Activated naive CD4-positive, alpha-beta T cell treated with Interleukin-2 at 50 U/mL for 16 hours (primary cell): Measurements from ENCODE around the gene ZNF91.
A peak's percentile ranks its signal among the peaks of the same experiment; 100 is the strongest.
"Not testable (repeated sequence)": the region's sequence is repeated elsewhere in the genome, so short reads cannot be mapped to it uniquely, and the experiment has no call there.

Source experiments
- DNase-seq: peaks from one replicate; pipeline ENCODE4 v3.0.0-alpha.2; 2020

Gene ZNF91

DNA sequence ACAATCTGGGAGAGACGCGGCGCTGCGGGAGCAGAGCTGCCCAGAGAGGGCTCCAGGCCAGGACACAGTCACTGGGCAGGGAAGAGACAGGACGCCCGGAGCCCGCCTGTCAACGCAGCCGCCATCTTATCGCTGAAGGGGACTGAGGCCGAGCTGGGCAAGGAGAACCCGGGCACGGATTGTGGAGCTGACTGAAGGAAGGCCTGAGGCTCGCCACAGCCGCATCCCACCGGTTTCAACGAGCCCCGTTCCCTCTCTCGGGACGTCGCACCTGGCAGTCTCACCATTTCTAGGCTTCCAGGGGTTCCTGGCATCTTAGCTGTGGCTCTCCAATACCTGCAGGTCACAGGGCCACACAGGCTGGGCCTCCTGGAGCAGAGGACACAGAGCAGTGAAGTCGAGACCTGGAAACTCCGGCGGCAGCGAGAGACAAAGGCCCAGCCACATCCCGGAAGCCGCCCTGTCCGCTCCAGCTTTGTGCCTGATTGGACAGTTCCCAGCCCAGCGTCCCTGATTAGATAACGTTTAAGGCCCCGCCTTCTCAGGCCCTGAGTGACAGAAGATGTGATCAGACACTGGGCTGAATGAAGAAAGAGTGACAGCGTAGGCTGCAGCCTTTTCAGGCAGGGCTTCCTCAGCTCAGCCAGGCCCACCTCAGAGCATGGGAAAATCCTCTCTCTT lies at the start of gene ZNF91:
Gene ZNF91 (minus strand): TSS at position 431 of the 681 bp plus-strand sequence. CDS start 117 bp downstream, at position 314.
- peak; percentile 93 for DNase-seq

DNA sequence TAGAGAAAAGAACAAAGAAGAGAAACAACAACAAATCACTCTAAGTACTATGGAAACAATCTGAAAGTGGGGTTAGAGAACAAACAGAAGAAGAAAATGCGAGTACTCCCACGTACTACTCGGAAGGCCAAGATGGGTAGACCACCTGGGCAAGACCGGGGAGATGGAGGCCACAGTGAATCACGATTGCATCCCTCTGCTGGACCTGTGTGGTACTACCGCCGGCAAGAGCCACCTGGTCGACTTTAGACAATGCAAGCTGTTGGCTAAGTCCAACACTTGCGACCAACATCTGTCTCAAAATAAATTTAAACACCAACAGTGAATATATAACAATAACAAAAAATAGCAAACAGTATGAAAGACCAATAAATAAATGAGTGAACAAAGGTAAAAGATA lies 45.5 kb upstream of the ZNF91 start:
- no peak for DNase-seq

DNA sequence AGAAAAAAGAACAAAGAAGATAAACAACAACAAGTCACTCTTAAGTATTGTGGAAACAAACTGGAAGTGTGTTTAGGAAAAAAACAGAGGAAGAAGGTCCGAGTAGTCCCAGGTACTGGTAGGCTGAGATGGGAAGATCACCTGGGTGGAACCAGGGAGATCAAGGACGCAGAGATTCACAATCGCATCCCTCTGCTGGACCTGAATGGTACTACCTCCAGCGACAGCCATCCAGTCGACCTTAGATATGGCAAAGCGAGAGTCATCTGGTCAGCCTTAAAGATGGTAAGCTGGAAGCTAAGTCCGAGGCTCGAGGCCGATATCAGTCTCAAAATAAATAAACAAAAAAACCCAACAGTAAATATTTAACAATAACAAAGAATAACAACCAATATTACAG lies 44.9 kb upstream of the ZNF91 start:
- DNase-seq = no peak

DNA sequence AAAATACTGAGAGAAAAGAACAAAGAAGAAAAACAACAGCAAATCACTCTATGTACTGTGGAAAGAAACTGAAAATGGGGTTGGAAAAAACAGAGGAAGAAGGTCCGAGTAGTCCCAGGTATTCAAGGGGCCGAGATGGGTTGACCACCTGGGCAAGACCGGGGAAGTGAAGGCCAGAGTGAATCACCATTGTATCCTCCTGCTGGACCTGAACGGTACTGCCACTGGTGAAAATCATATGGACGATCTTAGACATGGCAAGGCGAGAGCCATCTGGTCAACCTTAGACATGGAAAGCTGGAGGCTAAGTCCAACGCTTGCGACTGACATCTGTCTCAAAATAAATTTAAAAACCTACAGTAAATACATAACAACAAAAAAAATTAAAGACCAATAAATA lies 44.4 kb upstream of the ZNF91 start:
- no peak for DNase-seq

DNA sequence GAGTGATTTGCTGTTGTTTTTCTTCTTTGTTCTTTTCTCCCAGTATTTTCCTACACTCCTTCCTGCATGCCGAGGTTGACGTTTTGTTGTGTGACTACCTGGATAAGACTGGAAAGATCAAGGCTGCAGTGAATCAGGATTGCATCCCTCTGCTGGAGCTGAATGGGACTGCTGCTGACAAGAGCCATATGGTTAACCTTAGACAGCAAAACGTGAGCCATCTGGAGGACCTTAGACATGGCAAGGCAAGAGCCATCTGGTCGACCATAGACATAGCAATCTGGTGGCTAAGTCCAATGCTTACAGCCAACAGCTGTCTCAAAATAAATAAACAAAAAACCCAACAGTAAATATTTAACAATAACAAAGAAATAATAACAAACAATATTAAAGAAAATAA lies 42.6 kb upstream of the ZNF91 start:
- no peak for DNase-seq

DNA sequence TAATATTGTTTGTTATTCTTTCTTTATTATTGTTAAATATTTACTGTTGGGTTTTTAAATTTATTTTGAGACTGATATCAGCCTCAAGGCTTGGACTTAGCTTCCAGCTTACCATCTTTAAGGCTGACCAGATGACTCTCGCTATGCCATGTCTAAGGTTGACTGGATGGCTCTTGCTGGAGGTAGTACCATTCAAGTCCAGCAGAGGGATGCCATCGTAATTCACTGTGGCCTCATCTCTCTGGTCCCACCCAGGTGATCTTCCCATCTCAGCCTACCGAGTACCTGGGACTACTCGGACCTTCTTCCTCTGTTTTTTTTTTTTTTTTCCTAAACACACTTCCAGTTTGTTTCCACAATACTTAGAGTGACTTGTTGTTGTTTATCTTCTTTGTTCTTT lies 41.7 kb upstream of the ZNF91 start:
- DNase-seq = no peak

DNA sequence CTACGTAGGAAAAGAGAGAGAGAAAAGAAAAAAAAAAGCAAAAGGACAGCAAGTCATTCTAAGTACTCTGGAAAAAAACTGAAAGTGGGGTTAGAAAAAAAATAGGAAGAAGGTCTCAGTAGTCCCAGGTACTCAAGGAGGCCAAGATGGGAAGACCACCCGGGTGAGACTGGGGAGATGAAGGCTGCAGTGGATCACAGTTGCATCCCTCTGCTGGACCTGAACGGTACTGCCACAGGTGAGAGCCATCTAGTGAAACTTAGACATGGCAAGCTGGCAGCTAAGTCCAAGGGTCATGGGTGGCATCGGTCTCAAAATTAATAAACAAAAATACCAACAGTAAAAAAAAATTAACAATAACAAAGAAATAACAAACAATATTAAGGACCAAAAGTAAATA lies 41.0 kb upstream of the ZNF91 start:
- DNase-seq = no peak

DNA sequence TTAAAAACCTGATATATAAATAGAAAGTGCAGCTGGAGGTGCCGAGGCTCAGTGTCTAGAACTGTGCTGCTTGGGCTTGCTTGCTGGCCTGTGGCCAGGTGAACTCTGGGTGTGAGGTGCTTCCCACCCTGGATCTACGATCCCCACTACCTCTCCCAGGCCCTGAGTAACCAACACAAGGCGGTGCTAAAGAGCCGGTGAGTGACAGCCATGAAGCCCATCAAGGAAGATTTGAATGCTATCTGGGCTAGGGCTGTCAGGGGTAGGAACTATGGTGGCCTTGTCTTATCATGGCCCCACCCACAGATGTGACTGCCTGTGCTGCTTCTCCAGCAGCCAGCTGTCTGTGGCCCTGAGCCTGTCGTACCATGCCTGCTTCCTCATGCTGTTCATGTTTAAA lies 25.6 kb upstream of the ZNF91 start:
- DNase-seq = no peak

DNA sequence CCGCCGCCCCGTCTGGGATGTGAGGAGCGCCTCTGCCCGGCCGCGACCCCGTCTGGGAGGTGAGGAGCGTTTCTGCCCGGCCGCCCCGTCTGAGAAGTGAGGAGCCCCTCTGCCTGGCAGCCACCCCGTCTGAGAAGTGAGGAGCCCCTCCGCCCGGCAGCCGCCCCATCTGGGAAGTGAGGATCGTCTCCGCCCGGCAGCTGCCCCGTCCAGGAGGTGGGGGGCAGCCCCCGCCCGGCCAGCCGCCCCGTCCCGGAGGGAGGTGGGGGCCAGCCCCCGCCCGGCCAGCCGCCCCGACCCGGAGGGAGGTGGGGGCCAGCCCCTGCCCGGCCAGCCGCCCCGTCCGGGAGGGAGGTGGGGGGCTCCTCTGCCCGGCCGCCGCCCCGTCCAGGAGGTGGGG lies 24.0 kb upstream of the ZNF91 start:
- DNase-seq = not testable (repeated sequence)

DNA sequence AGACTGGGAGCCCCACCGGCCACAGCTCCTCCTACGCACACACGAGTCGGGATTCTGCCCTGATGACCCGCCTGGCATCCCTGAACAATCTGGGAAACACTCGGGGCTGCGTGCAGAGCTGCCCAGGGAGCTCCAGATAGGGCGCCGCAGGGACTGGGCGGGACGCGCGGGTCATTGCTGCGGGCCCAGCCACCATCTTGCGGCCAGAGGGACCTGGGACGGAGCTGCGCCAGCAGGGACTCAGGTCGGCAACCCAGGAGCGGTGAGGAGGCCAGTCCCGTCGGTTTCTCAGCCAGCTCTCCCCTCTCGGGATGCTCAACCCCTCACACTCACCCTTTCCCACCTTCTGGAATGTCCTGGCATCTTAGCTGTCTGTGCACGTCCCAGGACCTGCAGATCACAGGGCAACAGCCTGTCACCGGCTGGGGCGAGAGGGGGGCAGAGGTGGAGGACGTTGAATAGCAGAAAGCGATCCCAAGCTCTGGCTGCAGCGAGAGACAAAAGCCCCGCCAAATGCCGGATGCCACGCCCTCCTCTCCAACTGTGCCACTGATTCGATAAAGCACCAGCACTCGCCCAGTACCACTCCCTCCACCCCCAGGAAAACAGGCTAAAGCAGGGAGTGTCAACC lies 20.4 kb upstream of the ZNF91 start:
- peak; percentile 7 for DNase-seq

DNA sequence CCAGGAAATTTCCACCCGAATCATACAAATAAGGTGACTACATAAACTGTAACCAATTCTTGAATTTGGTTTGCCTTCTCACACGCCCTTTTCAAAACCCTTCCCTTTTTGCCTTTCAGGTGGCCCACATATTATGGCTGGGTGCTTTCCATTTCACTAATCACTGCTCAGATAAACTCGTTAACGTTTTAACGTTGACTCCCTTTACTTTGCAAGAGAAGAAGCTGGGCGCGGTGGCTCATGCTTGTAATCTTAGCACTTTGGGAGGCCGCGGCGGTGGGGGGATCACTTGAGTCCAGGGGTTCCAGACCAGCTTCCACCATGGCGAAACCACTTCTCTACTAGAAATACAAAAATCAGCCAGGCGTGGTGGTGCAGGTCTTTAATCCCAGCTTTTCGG lies 19.8 kb upstream of the ZNF91 start:
- no peak for DNase-seq

DNA sequence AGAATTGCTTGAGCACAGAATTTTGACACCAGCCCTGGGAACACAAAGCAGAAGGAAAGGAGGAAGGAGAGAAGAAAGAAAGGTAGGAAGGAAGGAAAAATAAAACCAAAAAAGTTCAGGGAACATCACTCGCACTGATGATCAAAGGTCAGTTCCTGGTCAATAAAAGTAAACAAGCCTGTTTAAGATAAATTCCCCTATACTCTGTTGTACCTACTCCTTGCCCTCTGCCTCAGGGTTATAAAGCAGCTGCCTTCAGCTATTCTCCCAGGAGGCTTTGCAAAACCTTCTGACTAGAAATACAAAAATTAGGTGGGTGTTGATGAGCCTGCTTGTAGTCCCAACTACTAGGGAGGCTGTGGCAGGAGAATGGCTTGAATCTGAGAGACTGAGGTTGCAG lies 14.9 kb upstream of the ZNF91 start:
- no peak for DNase-seq

DNA sequence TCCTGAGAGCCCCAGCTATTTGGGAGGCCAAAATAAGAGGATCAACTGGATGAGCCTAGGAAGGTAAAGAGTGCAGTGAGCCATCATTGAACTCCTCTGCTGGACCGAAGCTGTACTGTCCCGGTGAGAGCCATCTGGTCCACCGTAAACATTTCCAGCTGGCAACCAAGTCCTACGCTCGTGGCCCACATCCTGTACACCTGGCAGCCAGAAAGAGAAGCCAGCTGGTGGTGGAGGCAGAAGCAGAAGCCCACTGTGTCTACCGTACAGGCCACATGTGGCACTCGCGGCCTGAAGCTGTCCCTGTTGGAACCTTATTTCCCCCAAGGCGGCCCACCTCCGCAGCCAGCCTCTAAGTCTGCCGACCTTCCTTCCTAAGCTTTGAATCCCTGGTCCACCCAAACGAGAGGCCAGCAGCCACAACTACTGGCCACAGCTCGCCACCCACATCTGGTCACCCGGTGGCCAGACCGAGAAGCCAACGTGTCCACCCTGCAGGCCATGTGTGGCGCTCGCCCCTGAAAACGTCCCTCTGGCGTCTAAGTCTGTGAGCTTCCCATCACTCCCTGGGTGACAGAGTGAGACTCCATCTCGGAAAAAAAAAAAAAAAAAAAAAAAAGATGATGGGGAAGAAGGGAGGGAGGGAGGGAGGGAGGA lies 14.2 kb upstream of the ZNF91 start:
- DNase-seq = no peak

DNA sequence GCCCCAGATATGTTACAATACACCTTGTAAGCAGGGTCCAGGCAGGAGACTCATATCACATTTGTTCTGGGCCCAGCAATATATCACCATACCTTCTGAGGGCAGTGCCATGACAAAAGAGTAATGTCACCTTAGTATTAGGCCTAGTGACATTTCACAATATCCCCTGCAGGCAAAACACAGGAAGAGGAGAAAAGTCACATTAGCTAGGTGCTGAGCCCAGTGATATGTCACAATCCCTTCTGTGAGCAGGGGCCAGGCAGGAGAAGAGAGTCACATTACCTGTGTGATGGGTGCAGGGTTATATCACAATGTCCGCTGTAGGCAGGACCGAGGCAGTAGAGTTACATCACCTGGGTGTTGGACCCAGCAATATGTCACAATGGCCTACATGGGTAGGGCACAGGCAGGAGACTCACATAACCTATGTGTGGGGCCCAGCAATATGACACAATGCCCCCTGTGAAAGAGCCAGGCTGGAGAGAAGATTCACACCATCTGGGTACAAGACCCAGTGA lies 12.4 kb upstream of the ZNF91 start:
- DNase-seq = no peak

DNA sequence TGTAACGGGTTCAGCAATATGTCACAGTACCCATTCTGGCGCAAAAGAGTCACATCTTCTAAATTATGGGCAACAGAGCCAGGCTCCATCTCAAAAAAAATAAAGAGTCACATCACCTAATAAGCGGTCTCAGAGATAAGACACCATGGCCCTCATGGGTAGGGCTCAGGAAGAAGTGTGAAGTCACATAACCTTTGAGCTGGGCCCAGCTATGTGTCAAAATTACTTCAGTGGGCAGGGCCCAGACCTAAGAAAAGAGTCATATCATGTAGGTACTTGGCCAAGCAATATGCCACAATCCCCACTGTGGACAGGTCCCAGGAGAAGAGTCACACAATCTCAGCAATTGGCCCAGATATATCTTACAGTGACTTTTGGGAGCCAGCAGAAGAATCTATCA lies 11.4 kb upstream of the ZNF91 start:
- DNase-seq = no peak

DNA sequence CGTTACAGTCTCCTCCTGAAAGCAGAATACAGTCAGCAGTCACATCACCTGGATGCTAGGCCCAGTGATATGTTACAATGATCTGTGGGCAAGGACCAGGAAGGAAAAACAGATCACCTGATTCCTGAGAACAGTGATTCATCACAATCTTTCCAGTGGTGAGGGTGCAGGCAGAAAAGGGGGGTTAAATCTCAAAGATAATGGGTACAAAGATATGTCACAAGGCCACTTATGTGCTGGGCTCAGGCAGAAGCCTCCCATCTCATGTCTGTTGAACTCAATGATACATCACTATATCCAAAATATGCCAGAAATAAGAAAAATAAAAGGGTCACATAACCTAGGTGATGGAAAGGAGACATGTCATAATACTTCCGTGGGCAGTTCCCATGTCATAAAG lies 10.8 kb upstream of the ZNF91 start:
- DNase-seq = no peak

DNA sequence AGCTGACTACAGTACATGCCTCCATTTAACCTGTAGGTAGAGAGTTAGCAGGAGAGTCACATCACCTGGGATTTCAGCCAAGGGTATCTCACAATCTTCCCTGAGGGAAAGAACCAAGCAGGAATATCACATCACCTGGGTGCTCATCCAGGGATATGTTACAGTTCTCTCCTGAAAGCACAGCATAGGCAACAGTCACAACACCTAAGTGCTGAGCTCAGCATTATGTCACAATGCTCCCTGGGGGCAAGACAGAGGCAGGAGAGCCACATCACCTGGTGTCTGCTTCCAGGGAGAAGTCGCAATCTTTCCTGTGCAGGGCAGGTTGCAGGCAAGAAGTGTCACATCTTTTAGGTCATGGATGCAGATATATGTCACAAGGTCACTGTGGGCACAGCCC lies 9.4 kb upstream of the ZNF91 start:
- DNase-seq = no peak

DNA sequence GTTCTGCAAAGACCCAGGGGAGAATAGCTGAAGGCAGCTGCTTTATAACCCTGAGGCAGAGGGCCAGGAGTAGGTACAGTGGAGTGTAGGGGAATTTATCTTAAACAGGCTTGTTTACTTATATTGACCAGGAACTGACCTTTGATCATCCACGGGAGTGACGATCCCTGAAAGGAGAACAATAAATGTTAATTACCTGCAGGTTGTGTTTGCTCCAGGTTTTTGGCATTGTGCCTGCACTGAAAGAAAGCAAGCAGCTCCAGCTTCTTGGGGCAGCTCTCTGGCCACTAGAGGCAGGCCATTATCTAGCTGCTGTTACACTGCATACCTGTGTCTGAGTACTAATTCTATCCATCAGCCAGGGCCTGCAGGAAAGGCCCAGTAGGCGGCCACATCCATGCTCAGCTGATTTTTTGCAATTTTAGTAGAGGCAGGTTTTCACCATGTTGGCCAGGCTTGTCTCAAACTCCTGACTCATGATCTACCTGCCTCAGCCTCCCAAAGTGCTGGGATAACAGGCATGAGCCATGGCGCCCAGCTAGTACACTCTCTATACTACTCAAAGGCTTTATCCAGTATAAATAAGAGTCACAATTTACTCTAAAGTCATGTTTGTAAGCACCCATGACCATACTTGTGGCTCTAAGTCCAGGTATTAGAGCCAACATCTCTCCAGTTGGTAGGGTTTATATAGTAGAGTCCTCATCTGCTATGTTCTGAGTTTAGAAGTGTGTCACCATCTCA lies 8.5 kb upstream of the ZNF91 start:
- no peak for DNase-seq

DNA sequence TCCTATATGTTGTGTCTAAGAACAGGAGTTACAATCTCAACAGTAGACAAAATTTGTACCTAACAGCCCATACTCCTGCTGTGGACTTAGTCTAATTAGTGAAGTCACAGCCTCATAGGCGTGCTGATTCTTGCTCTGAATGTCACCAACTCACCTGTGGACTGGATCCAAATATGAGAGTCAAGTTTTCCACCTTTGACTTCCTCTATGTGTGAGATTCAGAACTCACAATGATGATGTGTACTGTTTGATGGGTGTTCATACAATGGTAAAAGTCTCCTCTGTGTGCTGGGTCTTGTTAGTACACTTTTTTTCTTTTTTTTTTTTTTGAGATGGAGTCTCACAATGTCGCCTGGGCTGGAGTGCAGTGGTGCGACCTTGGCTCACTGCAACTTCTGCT lies 7.8 kb upstream of the ZNF91 start:
- DNase-seq = no peak

DNA sequence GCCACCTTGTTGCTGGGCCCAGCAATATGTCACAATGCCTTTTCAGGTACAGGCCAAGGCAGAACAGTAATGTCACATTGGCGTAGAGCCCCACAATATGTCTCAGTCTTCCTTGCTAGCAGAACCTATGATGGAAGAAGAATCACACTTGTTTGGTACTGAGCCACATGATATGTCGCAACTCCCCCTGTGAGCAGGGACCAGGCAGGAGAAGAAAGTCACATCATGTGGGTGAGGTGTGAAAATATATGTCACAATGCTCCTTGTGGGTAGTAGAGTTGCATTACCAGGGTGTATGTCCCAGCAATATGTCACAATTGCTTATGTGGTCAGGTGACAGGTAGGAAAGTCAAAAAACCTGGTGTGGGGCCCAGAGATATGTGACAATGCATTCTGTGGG lies 7.1 kb upstream of the ZNF91 start:
- DNase-seq = no peak

DNA sequence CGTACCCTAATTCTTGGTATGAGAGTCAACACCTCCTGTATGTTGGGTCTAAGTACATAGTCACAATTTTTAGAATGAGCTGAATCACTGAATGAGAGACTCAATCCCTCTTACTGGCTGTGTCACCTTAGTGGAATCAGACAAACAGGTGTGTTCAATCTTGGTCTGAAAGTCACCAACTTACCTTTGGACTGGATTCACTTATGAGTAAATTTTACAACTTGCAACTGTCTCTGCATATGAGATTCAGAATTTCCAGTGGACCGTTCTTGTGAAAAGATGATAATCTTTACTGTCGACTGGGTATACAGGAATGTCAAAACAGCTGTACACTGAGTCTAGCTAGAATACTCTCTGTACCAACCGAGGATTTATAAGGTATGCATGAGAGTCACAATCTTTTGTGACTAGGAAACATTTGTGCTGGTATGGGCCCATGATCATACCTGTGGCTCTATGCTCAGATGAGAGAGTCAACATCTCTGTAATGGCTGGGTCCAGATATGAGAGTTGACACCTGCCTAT lies 5.9 kb upstream of the ZNF91 start:
- no peak for DNase-seq

DNA sequence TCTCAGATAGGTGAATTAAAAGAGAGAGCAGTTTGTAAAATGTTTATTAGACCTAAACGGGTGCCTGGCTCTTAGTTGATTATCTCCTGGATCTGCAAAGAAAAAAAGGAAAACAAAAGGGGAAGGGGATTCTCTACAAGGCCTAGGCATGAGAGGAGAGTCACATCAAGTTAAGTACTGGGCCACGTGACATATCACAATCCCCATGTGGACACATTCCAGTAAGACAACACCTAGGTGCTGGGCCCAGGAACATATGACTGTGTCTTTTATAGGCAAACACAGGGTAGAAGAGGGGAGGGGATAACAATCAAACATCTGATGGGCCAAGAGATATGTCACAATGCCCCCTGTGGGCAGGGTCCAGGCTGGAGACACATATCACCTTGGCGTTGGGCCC lies 4.2 kb upstream of the ZNF91 start:
- DNase-seq = no peak

DNA sequence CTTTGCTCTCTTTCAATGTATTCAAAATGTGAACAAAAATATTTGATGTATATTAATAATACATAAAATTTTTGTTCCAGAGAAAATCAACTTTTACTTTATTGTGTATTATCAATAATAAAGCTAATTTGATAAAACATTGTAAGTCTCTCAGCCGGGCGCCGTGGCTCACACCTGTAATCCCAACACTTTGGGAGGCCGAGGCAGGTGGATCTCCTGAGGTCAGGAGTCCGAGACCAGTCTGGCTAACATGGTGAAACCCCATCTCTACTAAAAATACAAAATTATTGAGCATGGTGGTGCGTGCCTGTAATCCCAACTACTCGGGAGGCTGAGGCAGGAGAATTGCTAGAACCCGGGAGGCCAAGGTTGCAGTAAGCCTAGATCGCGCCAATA lies 449 bp upstream of the ZNF91 start:
- DNase-seq = not testable (repeated sequence)
